HCT116 (cell line): ENCODE data around the gene C11orf21. TPM values are rescaled to one million over a fixed set of nuclear protein-coding genes. Genes with fewer than 3 reads are reported as not detected.

Experiments
- ATAC-seq: fragments of 200-7000 bp; cut with Tn5 transposase; 2 replicates; pipeline ENCODE4 v1.9.1; 2020; ENCODE audit warnings: mild to moderate bottlenecking, moderate library complexity
- BruUV-seq: library from RNA; stranded (reverse); fragments of 400-500 nt; replicated peaks from 2 replicates; lab custom pipeline; 2021; lab: Mats Ljungman, UMichigan
- CTCF ChIA-PET: fragments of 300-600 bp; sonication (Branson Sonifier 250); formaldehyde crosslinking; loops from one replicate; lab custom pipeline; 2021; ENCODE audit warnings: antibody characterized with exemption; lab: Charles Lee
- POLR2A ChIA-PET: fragments of 300-600, 350-600 bp; sonication (Branson Sonifier 250); formaldehyde crosslinking; loops from one replicate; lab custom pipeline; 2021; ENCODE audit warnings: antibody characterized with exemption; lab: Charles Lee
- RAD21 ChIA-PET, 2 experiments: fragments of 300-600 bp; sonication (Branson Sonifier 250); formaldehyde crosslinking; loops; one replicate each; lab custom pipeline; 2023; ENCODE audit warnings: low total read pairs in 2 of 2; ENCODE audit not compliant: uncharacterized antibody in 2 of 2, unreplicated experiment in 2 of 2, low non-redundant PET in 1 of 2; lab: Charles Lee
- DNase-seq: peaks from one replicate; pipeline ENCODE4 v3.0.0-alpha.2; 2010; ENCODE audit warnings: low read depth, low spot score
- H2AFZ ChIP-seq: fragments of 200-600 bp; shearing (Covaris generic), sonication (generic); 2 replicates; pipeline ENCODE4 v1.6.1; 2017; ENCODE audit warnings: low read depth, mixed run types, mixed read lengths, antibody characterized with exemption, low read length; ENCODE audit not compliant: poor library complexity, severe bottlenecking
- H3K27ac ChIP-seq: 2 replicates; pipeline ENCODE4 v1.5.1; 2012; ENCODE audit warnings: low read depth, low read length
- H3K27me3 ChIP-seq: fragments of 200-600 bp; sonication (generic); 2 replicates; pipeline ENCODE4 v1.6.1; 2016; ENCODE audit warnings: mixed run types, low read length, mixed read lengths; ENCODE audit not compliant: insufficient read depth
- H3K36me3 ChIP-seq, 2 experiments: fragments of 200-500 bp in 1 of 2; fragments of 200-600 bp in 1 of 2; sonication (Bioruptor generic) in 1 of 2; sonication (generic) in 1 of 2; 2 replicates each; pipeline versions ENCODE4 v1.5.1 to v1.6.1; 2014 to 2016; ENCODE audit warnings: low read length in 2 of 2, inconsistent platforms in 1 of 2, mixed read lengths in 1 of 2, mixed run types in 1 of 2; ENCODE audit not compliant: insufficient read depth in 2 of 2, control insufficient read depth in 1 of 2
- H3K4me1 ChIP-seq, 2 experiments: fragments of 200-600 bp in 1 of 2; sonication (generic) in 1 of 2; 2 replicates each; pipeline versions ENCODE4 v1.5.1 to v1.6.1; 2012 to 2017; ENCODE audit warnings: low read length in 2 of 2, inconsistent platforms in 1 of 2, mild to moderate bottlenecking in 1 of 2, mixed read lengths in 1 of 2, mixed run types in 1 of 2, moderate library complexity in 1 of 2; ENCODE audit not compliant: insufficient read depth in 2 of 2, control insufficient read depth in 1 of 2
- H3K4me2 ChIP-seq: fragments of 200-600 bp; sonication (generic); 2 replicates; pipeline ENCODE4 v1.6.1; 2017; ENCODE audit warnings: mixed run types, low read length, mixed read lengths
- H3K4me3 ChIP-seq, 2 experiments: fragments of 200-600 bp in 1 of 2; sonication (generic) in 1 of 2; replicated peaks in 1 of 2; 2 replicates each; pipeline ENCODE4 v1.5.1; 2011 to 2016; ENCODE audit warnings: low read length in 2 of 2, control low read depth in 1 of 2, low read depth in 1 of 2, mild to moderate bottlenecking in 1 of 2, mixed read lengths in 1 of 2, mixed run types in 1 of 2
- H3K79me2 ChIP-seq: fragments of 200-600 bp; sonication (generic); 2 replicates; pipeline ENCODE4 v1.6.1; 2017; ENCODE audit warnings: mild to moderate bottlenecking, mixed run types, low read length, moderate library complexity, mixed read lengths; ENCODE audit not compliant: insufficient read depth
- H3K9ac ChIP-seq: fragments of 200-600 bp; sonication (generic); 2 replicates; pipeline ENCODE4 v1.6.1; 2016; ENCODE audit warnings: low read length, mixed read lengths
- H3K9me2 ChIP-seq: fragments of 200-600 bp; sonication (generic), shearing (Covaris generic); 2 replicates; pipeline ENCODE4 v1.6.1; 2017; ENCODE audit warnings: mixed run types, mild to moderate bottlenecking, moderate library complexity; ENCODE audit not compliant: insufficient read depth
- H3K9me3 ChIP-seq, 2 experiments: fragments of 200-500 bp in 1 of 2; fragments of 200-600 bp in 1 of 2; sonication (Bioruptor generic) in 1 of 2; sonication (generic) in 1 of 2; 2 replicates each; pipeline ENCODE4 v1.6.1; 2014 to 2017; ENCODE audit warnings: low read length in 2 of 2, mixed read lengths in 2 of 2, inconsistent platforms in 1 of 2, low read depth in 1 of 2, mild to moderate bottlenecking in 1 of 2, mixed run types in 1 of 2, moderate library complexity in 1 of 2; ENCODE audit not compliant: control insufficient read depth in 1 of 2, insufficient read depth in 1 of 2
- H4K20me1 ChIP-seq: fragments of 200-600 bp; sonication (generic), shearing (Covaris generic); 2 replicates; pipeline ENCODE4 v1.6.1; 2017; ENCODE audit warnings: mixed run types, mild to moderate bottlenecking, moderate library complexity; ENCODE audit not compliant: insufficient read depth
- ATF3 ChIP-seq: IDR thresholded peaks from 2 replicates; pipeline ENCODE4 v1.6.1; 2012
- CBX3 ChIP-seq: IDR thresholded peaks from 2 replicates; pipeline ENCODE4 v1.6.1; 2012; ENCODE audit warnings: low read depth
- CEBPB ChIP-seq: IDR thresholded peaks from 2 replicates; pipeline ENCODE4 v1.6.1; 2012; ENCODE audit warnings: low read depth
- EGR1 ChIP-seq: IDR thresholded peaks from 2 replicates; pipeline ENCODE4 v1.6.1; 2012; ENCODE audit warnings: low read depth
- ELF1 ChIP-seq: IDR thresholded peaks from 2 replicates; pipeline ENCODE4 v1.6.1; 2012; ENCODE audit warnings: low read depth, borderline replicate concordance
- EZH2 ChIP-seq: fragments of 200-600 bp; sonication (generic); IDR thresholded peaks from 2 replicates; pipeline ENCODE4 v1.6.1; 2017; ENCODE audit warnings: antibody characterized with exemption, mixed run types
- JUND ChIP-seq: IDR thresholded peaks from 2 replicates; pipeline ENCODE4 v1.6.1; 2012
- MAX ChIP-seq: IDR thresholded peaks from 2 replicates; pipeline ENCODE4 v1.6.1; 2012
- POLR2A ChIP-seq: IDR thresholded peaks from 2 replicates; pipeline ENCODE4 v1.7.0; 2011; ENCODE audit warnings: borderline replicate concordance; ENCODE audit not compliant: insufficient read depth, insufficient read length; ENCODE audit errors: extremely low read depth
- POLR2AphosphoS5 ChIP-seq: IDR thresholded peaks from 2 replicates; pipeline ENCODE4 v1.6.1; 2011; ENCODE audit warnings: mild to moderate bottlenecking, low read depth, low read length, moderate library complexity
- RAD21 ChIP-seq: IDR thresholded peaks from 2 replicates; pipeline ENCODE4 v1.6.1; 2012; ENCODE audit warnings: low read depth, mild to moderate bottlenecking
- SIN3A ChIP-seq: IDR thresholded peaks from 2 replicates; pipeline ENCODE4 v1.6.1; 2012; ENCODE audit warnings: low read depth
- SP1 ChIP-seq: IDR thresholded peaks from 2 replicates; pipeline ENCODE4 v1.6.1; 2012; ENCODE audit warnings: low read depth
- SRF ChIP-seq: IDR thresholded peaks from 2 replicates; pipeline ENCODE4 v1.6.1; 2012; ENCODE audit warnings: low read depth
- TCF7L2 ChIP-seq: IDR thresholded peaks from 2 replicates; pipeline ENCODE4 v1.7.0; 2011; ENCODE audit warnings: borderline replicate concordance, inconsistent platforms; ENCODE audit not compliant: insufficient read depth, insufficient read length; ENCODE audit errors: extremely low read depth
- YY1 ChIP-seq: IDR thresholded peaks from 2 replicates; pipeline ENCODE4 v1.6.1; 2011; ENCODE audit warnings: low read length, low read depth, moderate library complexity, mild to moderate bottlenecking; ENCODE audit not compliant: insufficient replicate concordance; ENCODE audit errors: extremely low read depth
- ZNF274 ChIP-seq: fragments of 200-500 bp; sonication (Bioruptor generic); IDR thresholded peaks from 2 replicates; pipeline ENCODE4 v1.6.1; 2014; ENCODE audit warnings: mild to moderate bottlenecking, low read depth, low read length, inconsistent platforms
- intact Hi-C: fragments of 100-400 bp; cut with micrococcal nuclease; formaldehyde crosslinking; loops from 2 replicates; pipeline ENCODE4 v1.10.0; 2022
- total RNA-seq: library from RNA; stranded (reverse); gene quantifications from one replicate; pipeline ENCODE4 v1.2.1, GENCODE V29; 2021; ENCODE audit not compliant: unreplicated experiment
- TF ChIP-seq, protein P1 (sequence below), 3 experiments: fragments of 200-600 bp in 1 of 3; sonication (generic) in 1 of 3; IDR thresholded peaks in 2 of 3; conservative IDR thresholded peaks in 1 of 3; 2 replicates each; pipeline ENCODE4 v1.5.1; 2012 to 2017; ENCODE audit warnings: low read depth in 2 of 3, low read length in 2 of 3, antibody characterized with exemption in 1 of 3, borderline replicate concordance in 1 of 3, control low read depth in 1 of 3, mild to moderate bottlenecking in 1 of 3, mixed read lengths in 1 of 3, mixed run types in 1 of 3, moderate library complexity in 1 of 3; ENCODE audit not compliant: insufficient read depth in 1 of 3
- TF ChIP-seq, protein P2 (sequence below): IDR thresholded peaks from 2 replicates; pipeline ENCODE4 v1.6.1; 2011; ENCODE audit warnings: mild to moderate bottlenecking, low read length, moderate library complexity; ENCODE audit not compliant: insufficient replicate concordance; ENCODE audit errors: extremely low read depth

The C11orf21 gene
- total RNA-seq, 1 experiment from 2014 or later, result not detected

DNA sequence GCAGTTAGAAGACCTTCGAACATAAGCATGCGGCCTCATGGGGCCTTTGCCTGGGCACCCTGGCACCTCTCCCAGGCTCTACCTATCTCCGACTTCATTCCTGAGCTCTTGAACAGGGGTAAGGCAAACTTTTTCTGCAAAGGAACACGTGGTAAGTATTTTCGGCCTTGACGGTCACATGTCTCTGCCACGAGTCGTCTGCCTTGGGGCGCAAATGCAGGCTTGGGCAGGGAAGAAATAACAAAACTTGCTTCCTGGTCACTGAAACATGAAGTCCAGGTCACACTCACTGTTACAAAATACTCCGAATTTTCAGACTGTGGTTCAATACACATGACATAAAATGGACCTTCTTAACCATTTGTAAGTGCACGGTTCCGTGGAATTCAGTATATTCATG is 27.9 kb downstream of the C11orf21 start:
- H3K36me3 ChIP-seq, result no peaks in the 10 kb centered on the region
- DNase-seq (no peak), ATAC-seq (no peak)
- no peaks in the 10 kb centered on the region for H3K9me2 ChIP-seq
- POLR2A ChIA-PET, result no interaction called here
- H4K20me1 ChIP-seq, result no peaks in the 10 kb centered on the region
- peaks cover 0 to 7% of the 10 kb centered on the region in 2 experiments; a peak in 1 of 4 replicates for H3K4me1 ChIP-seq
- H3K4me3 ChIP-seq, result no peak overlapping the region
- TF ChIP-seq JUND (no peak), TCF7L2 (no peak), SIN3A (no peak), SRF (no peak), POLR2AphosphoS5 (no peak), MAX (no peak), RAD21 (no peak), YY1 (no peak), EZH2 (no peak), ZNF274 (no peak), POLR2A (no peak), CEBPB (no peak), ELF1 (no peak), SP1 (no peak), EGR1 (no peak), CBX3 (no peak), ATF3 (no peak)
- TF ChIP-seq, protein P1, sequence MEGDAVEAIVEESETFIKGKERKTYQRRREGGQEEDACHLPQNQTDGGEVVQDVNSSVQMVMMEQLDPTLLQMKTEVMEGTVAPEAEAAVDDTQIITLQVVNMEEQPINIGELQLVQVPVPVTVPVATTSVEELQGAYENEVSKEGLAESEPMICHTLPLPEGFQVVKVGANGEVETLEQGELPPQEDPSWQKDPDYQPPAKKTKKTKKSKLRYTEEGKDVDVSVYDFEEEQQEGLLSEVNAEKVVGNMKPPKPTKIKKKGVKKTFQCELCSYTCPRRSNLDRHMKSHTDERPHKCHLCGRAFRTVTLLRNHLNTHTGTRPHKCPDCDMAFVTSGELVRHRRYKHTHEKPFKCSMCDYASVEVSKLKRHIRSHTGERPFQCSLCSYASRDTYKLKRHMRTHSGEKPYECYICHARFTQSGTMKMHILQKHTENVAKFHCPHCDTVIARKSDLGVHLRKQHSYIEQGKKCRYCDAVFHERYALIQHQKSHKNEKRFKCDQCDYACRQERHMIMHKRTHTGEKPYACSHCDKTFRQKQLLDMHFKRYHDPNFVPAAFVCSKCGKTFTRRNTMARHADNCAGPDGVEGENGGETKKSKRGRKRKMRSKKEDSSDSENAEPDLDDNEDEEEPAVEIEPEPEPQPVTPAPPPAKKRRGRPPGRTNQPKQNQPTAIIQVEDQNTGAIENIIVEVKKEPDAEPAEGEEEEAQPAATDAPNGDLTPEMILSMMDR (IDR thresholded peaks at IDR 0.05 in 2 of 3, conservative IDR thresholded peaks at IDR 0.05 in 1 of 3; ENCODE audit: borderline replicate concordance in 1 of 3, insufficient read depth in 1 of 3, low read depth in 2 of 3, low read length in 2 of 3), result no peak
- TF ChIP-seq, protein P2, sequence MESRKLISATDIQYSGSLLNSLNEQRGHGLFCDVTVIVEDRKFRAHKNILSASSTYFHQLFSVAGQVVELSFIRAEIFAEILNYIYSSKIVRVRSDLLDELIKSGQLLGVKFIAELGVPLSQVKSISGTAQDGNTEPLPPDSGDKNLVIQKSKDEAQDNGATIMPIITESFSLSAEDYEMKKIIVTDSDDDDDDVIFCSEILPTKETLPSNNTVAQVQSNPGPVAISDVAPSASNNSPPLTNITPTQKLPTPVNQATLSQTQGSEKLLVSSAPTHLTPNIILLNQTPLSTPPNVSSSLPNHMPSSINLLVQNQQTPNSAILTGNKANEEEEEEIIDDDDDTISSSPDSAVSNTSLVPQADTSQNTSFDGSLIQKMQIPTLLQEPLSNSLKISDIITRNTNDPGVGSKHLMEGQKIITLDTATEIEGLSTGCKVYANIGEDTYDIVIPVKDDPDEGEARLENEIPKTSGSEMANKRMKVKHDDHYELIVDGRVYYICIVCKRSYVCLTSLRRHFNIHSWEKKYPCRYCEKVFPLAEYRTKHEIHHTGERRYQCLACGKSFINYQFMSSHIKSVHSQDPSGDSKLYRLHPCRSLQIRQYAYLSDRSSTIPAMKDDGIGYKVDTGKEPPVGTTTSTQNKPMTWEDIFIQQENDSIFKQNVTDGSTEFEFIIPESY, result no peak
- CTCF ChIA-PET, result no interaction called here
- intact Hi-C loops, result no loop called here
- no peaks in the 10 kb centered on the region for H3K27me3 ChIP-seq
- H3K4me2 ChIP-seq, result no peak overlapping the region
- H2AFZ ChIP-seq, result no peak overlapping the region
- no peak overlapping the region for H3K9ac ChIP-seq
- H3K79me2 ChIP-seq, result no peaks in the 10 kb centered on the region
- no peak overlapping the region for H3K27ac ChIP-seq
- RAD21 ChIA-PET, result no interaction called here
- BruUV-seq, result no TSS peak
- no peaks in the 10 kb centered on the region for H3K9me3 ChIP-seq
